Inflammatory macrophage treated with lipopolysaccharide for 1 hour (primary cell): ENCODE measurements around the gene PPP1R3E.

Experiments used
- DNase-seq, 2 donors: peaks; one replicate each; pipeline ENCODE4 v3.0.0-alpha.2; 2020 to 2022

Gene PPP1R3E

GRCh38 chr14:23322568-23323517 is 20.2 kb upstream of the PPP1R3E start:
- no peak for DNase-seq

GRCh38 chr14:23321572-23322547 is 19.2 kb upstream of the PPP1R3E start:
- peak in 1 of 2 donors; percentile 20 for DNase-seq

GRCh38 chr14:23320584-23321571 is 18.2 kb upstream of the PPP1R3E start, which contains the start of gene PABPN1:
TSS of gene PABPN1 (plus strand) at chr14:23321457. CDS start at chr14:23321470, 13 bp downstream.
- peak; percentile 99 to 100 for DNase-seq

- no peak for DNase-seq
Measured at GRCh38 chr14:23319746-23320583, 17.3 kb upstream of the PPP1R3E start.

- DNase-seq, result no peak
Measured at GRCh38 chr14:23316300-23316699, 13.6 kb upstream of the PPP1R3E start.

- DNase-seq, result no peak
Measured at GRCh38 chr14:23310546-23310945, 7.9 kb upstream of the PPP1R3E start.

GRCh38 chr14:23308721-23309445 is 6.2 kb upstream of the PPP1R3E start:
- no peak for DNase-seq

- DNase-seq, result peak; percentile 35 to 60
Measured at GRCh38 chr14:23307687-23308644, 5.3 kb upstream of the PPP1R3E start.

- no peak for DNase-seq
Measured at GRCh38 chr14:23307146-23307530, 4.5 kb upstream of the PPP1R3E start.

GRCh38 chr14:23306412-23307145 is 3.9 kb upstream of the PPP1R3E start, which contains the start of gene BCL2L2:
TSS of gene BCL2L2 (plus strand) at chr14:23306833. CDS start at chr14:23307768, 935 bp downstream.
- DNase-seq, result peak; percentile 58 to 68

- DNase-seq, result no peak
Measured at GRCh38 chr14:23301969-23302289, 730 bp downstream of the PPP1R3E start.

GRCh38 chr14:23301288-23301968 is 1.2 kb downstream of the PPP1R3E start:
- DNase-seq, result peak; percentile 98

GRCh38 chr14:23300687-23301223 is 1.9 kb downstream of the PPP1R3E start:
- DNase-seq, result no peak

- DNase-seq, result peak in 1 of 2 donors; percentile 39
Measured at GRCh38 chr14:23299986-23300686, 2.5 kb downstream of the PPP1R3E start.

GRCh38 chr14:23299211-23299957 is 3.3 kb downstream of the PPP1R3E start:
- DNase-seq, result peak; percentile 40 to 65
